GM18873 (cell line): Measurements from ENCODE around the gene GRXCR2.
"Not testable (repeated sequence)": the region's sequence is repeated elsewhere in the genome, so short reads cannot be mapped to it uniquely, and the experiment has no call there.

Source experiments
- ATAC-seq: cut with Tn5 transposase; IDR thresholded peaks from one replicate; pipeline ENCODE4 v1.9.1; 2021; ENCODE audit warnings: mild to moderate bottlenecking, moderate library complexity, moderate number of reproducible peaks; ENCODE audit not compliant: unreplicated experiment, low FRiP score

GRXCR2 gene

GRCh38 chr5:145872914-145873313, at the start of gene GRXCR2:
Gene GRXCR2, minus strand, starts transcription at chr5:145873014. Its CDS starts 46 bp downstream, at chr5:145872968.
- ATAC-seq, result no peak

- no peak for ATAC-seq
These were observed 49.2 kb upstream of the GRXCR2 start for GRCh38 chr5:145922059-145922458.

DNA sequence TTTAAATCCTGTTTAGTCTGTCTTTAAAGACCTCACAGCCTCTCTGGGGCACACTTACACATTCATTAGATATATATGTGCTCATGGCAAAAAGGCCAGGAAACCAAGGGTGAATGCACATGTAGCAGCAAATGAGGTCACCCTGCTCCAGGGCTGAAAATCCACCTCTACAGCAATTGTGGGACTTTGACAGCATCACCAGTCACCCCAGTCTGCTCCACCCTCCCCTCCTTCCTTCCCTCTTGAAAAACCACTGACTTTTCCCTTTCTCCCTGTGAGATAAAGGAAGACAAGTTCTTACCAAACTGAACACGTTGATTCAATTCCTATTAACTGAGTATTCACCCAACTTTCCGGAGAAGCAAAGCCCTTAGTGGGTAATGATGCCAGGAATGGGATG, 48.4 kb upstream of the GRXCR2 start:
- no peak for ATAC-seq

DNA sequence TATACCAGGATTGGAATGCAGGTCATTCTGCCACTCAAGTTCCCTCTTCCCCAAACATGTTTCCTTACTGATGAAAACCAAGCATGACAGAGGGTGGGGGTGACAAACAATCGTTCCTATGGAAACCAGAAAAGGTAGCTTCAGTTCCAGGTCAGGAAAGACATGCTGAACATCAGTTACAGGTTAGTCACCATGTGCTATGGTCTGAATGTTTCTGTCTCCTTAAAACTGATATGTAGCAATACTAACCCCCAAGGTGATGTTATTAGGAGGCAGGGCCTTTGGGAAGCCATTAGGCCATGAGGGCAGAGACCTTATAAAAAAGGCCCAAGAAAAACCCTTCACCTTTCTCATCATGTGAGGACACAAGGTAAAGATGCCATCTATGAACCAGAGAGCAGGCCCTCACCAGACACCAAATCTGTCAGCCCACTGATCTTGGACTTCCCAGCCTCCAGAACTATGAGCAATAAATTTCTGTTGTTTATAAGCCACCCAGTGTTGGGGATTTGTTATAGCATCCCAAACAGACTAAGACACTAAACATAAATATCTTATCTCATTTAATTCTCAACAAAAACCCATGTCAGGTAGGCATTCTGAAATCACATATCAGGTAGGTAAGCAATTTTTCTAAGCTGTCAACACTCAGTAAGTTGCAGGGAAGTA, 47.9 kb upstream of the GRXCR2 start:
- ATAC-seq, result no peak

DNA sequence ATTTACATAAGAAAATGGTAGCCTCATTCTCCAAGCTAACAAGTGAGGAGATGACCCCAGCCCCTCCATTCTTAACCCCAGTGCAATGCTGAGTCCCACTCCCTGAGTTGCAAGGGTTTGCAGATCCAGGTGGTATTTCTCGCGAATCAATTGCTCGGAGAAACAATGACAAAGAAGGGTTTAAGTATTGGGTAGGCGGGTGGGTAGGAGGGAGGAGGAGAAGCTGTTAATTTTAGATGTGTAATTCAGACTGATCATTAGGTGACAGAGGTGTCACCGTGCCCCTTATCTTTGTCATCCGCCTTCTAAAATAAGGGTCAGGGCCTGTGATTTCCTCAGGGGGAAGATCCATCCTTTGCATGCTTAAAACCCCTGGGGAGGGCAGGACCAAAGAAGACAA, 46.6 kb upstream of the GRXCR2 start:
- ATAC-seq, result no peak

DNA sequence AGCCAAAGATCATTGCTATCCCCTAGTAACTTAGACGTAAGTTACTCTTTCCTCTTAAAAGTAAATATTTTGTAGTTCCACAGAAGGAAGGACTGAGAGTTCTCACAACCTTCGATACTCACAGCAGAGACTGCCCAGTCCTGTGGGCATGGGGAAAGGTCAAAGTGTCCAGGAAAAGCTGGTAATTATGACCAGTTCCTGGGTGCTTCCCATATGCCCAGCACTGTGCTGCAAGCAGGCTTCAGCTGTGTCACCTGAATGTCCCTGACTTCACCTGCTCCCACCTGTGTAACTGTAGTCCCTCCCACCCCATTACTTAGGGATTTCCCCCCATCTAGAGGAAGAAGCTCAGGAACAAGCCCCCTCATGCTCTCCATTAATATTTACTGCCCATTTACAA, 45.6 kb upstream of the GRXCR2 start:
- ATAC-seq, result no peak

DNA sequence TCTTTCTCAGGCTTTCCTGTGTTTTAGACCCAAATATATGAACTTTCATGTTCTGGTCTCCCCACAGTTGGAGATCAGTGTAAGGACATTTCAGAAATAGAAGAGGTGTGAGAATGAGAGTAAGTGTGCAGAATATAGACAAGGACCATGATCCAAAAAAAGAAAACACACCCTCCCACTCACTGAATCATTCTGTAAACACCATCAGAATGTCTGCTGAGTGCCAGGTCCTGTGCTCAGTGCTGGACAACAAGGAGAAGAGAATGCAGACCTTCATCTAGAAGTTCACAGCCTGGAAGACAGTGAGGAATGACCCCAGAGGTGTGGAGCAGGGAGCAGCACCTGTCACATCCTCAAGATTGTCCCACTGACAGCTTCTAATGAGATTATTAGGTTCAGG, 44.5 kb upstream of the GRXCR2 start:
- ATAC-seq, result no peak

GRCh38 chr5:145915970-145916638, 43.3 kb upstream of the GRXCR2 start:
- no peak for ATAC-seq

DNA sequence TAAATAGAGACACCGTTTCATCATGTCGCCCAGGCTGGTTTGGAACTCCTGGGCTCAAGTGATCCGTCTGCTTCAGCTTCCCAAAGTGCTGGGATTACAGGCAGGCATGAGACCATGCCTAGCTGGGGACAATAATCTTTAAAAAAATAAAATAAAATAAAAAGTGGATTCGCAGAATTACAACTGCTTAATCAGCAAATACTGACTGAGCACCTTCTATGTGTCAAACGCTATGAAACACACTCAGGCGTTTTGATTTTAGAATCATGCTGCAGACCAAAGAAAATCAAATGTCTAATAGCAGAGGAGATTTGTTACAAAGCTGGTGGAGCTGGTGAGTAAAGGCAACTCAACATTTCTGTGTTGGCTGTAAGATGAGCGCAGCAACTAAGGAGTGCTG, 40.9 kb upstream of the GRXCR2 start:
- no peak for ATAC-seq

DNA sequence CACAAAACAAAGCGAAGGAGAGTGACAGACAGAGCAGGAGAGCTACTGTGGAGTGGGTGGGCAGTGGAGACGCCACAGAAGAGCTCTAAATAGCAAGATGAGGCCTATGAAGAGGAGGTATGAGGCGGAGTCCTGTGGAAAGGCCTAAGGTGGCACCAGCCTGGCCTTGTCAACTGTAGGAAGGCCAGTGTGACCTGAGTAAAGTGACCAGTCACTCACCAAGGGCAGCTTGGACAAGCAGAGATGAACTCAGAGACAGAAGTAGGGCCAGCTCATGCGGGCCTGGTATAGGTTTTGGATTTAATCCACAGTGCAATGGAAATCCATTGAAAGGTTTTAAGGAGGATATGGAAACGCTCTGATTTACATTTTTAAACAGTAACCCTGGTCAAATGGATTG, 39.8 kb upstream of the GRXCR2 start:
- no peak for ATAC-seq

DNA sequence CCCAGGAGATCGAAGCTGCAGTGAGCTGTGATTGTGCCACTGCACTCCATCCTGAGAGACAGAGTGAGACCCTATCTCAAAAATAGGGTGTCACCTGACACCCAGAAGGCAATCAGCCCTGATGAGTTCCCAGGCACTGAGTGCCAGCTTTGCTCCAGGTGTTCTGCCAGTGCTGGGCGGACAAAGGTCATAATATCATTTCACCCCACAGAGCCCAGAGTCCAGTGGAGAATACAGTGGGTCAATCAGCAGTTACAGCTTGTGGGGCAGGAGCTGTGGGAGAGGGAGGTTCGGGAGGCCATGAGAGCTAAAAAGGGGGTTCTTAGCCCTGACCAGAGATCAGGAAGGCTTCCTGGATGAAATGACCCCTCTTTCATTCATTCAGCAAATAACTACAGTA, 39.2 kb upstream of the GRXCR2 start:
- no peak for ATAC-seq

DNA sequence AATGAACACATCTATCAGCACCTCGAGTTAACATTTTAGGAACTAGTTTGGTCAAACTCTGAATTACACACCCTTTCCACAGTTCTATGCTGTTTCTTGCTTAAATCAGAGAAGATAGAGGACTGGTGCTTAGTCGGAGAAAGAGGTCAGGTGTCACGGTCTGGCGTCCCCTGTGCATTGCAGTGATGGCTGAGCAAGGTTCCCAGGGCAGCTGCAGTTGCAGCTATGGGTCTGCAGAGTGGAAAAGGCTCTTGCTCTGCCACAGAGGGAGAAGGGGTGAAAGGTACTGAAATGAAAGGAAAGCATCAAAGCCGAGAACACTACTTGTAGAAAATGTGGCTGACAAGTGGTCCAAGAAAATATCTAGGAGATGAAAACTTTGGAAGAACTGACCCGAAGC, 38.4 kb upstream of the GRXCR2 start:
- ATAC-seq, result no peak

DNA sequence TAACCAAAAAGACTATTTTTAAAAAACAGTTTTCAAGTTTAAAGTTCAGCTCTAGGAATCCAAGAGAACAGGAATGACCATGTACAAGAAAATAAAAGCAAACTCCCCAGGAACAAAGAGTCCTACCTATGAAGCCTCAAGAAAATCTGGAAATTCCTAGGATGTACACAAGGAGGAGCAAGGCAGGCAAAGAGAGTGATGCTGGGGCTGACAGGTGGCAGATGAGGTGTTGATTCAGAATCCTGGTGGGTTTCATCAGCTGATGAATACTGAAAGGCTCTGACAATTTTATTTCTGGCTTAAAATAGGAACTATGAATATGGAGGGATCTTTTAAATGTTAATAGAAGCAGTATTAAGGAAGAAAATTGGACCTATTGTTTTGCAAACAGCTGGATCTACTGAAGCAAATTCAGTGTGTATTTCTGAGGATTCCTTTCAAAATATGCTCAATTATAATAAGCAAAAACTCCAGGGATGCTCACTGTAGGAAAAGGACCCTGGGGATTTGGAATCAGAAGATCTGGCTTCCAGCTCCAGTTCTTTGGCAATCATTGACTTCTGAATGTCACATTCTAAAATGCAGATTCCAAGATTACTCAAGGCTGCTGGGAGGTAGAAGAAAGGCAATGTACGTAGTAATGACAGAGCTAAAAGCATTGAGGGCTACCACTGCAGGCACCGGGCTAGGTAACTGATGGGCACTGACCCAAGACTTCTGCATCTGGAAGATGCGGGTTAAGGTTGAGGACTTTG, 35.6 kb upstream of the GRXCR2 start:
- ATAC-seq, result no peak

DNA sequence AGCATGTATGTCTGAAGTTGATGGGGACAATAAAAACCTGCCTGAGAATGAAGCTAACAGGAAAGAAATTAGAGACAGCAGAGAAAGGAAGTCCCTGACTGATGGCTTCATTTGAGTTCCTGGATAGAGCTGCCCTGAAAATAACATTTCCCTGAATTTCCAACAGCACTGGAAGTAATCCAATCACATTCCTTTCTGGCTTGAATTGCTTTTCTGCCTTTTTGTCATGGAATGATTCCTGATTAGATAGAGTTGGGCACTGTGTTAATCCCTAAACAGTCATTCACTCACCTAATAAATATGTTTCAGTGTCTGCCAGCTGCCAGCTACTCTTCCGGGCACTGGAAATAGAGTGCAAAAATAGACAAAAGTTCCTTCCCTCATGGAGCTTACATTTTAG, 33.6 kb upstream of the GRXCR2 start:
- no peak for ATAC-seq

GRCh38 chr5:145904743-145905142, 31.9 kb upstream of the GRXCR2 start:
- no peak for ATAC-seq

DNA sequence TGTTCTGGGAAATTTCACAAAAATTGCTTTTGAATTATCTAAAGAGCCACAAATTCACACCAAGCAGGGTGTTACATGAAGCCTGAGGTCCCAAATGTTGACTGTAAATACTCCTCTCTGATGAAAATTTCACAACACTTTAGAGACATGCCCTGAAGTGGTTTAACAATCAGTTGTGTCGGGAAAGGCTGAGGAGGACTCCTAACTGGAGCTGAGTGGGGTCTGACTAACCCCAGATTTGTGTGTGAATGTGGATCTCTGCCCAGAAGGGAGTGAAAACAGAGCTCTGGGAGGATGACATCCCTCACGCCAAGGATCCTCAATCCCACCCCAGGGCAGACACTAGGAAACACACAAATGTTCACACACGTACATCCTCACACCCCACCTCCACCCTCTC, 31.1 kb upstream of the GRXCR2 start:
- no peak for ATAC-seq

DNA sequence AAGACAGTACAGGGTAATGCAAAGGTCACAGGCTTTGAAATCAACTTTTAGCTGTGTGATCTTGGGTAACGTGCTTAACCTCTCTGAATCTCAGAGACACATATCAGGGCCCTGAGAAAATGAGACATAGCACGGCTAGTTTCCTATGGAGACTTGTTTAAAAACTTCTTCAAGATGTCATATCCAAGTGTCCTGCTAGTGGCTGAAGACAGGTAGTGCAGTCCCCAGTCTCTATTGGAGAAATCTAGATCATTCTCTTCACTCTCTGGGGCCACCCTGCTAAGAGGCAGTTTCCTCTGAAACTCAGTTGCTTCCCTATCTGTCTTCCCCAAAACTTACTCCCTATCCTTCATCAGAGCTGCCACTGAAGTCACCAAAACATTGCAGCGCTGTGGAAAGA, 30.3 kb upstream of the GRXCR2 start:
- ATAC-seq, result no peak

DNA sequence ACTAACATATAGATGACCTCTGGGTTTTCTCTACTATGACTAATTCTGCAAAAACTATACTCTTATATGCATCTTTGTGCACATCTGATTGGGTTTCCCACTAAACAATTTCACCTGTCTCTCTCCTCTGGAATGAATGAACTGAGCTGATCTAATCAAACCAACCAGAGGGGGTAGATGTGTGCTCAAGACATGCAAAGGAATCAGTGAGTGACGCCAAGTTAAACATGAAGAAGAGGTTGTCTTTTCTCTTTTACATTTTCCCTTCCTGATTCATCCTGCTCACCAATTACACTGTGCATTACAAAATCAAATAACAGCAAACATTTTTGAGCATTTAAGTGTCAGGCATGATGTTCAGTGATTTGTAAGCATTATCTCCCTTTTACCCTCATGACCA, 29.6 kb upstream of the GRXCR2 start:
- no peak for ATAC-seq

GRCh38 chr5:145898171-145898570, 25.4 kb upstream of the GRXCR2 start:
- no peak for ATAC-seq

DNA sequence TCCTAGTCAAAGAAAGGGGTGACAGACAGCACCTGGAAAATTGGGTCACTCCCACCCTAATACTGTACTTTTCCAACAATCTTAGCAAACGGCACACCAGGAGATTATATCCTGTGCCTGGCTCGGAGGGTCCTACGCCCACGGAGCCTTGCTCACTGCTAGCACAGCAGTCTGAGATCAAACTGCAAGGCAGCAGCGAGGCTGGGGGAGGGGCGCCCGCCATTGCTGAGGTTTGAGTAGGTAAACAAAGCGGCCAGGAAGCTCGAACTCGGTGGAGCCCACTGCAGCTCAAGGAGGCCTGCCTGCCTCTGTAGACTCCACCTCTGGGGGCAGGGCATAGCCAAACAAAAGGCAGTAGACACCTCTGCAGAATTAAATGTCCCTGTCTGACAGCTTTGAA, 18.6 kb upstream of the GRXCR2 start:
- ATAC-seq, result not testable (repeated sequence)

DNA sequence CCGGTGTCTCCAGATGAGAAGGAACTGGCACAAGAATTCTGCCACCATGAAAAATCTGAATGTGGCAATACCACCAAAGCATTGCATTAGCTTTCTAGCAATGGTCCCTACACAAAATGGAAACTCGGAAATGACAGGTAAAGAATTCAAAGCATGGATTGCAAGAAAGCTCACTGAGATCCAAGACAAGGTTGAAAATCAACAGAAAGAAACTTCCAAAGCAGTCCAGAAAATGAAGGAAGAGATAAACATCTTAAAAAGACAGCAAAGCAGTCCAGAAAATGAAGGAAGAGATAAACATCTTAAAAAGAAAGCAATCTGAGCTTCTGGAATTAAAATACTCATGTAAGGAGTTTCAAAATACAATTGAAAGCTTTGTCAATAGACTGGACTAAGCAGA, 16.8 kb upstream of the GRXCR2 start:
- no peak for ATAC-seq
